PFSK-1 (cell line): ENCODE results near the gene LYPD6B.

Source experiments
- FOXP2 ChIP-seq: optimal IDR thresholded peaks from 2 replicates; pipeline ENCODE3; 2011; ENCODE audit warnings: borderline replicate concordance, control low read depth, inconsistent platforms; ENCODE audit not compliant: insufficient read depth; ENCODE audit errors: extremely low read length, extremely low read depth
- POLR2AphosphoS5 ChIP-seq: IDR thresholded peaks from 2 replicates; pipeline ENCODE4 v1.6.1; 2012; ENCODE audit warnings: low read depth, mild to moderate bottlenecking, control low read depth, low read length, moderate library complexity
- TAF1 ChIP-seq: IDR thresholded peaks from 2 replicates; pipeline ENCODE4 v1.6.1; 2012; ENCODE audit warnings: low read length, control low read depth, borderline replicate concordance; ENCODE audit not compliant: insufficient read depth

GRCh38 chr2:149226790-149227189 is 188.3 kb downstream of the LYPD6B start:
- TF ChIP-seq POLR2AphosphoS5 = no peak
- TF ChIP-seq TAF1 = no peak
- no peak for TF ChIP-seq FOXP2
